Right lobe of liver (tissue), 6 donors: ENCODE results near the gene HS3ST1. TPM values are rescaled to one million over a fixed set of nuclear protein-coding genes. Genes with fewer than 3 reads are reported as not detected.

Experiments used
- ATAC-seq, 4 donors: fragments of 200-7000 bp; cut with Tn5 transposase; one replicate each; pipeline ENCODE4 v1.9.1; 2020; ENCODE audit warnings: mild to moderate bottlenecking in 4 of 4, moderate library complexity in 4 of 4
- DNase-seq, 3 donors: peaks; one replicate each; pipeline ENCODE4 v3.0.0-alpha.2; 2020
- H3K27ac ChIP-seq, 3 donors: fragments of 200-600 bp; one replicate each; pipeline ENCODE4 v1.8.0; 2022
- H3K27me3 ChIP-seq, 2 donors: fragments of 200-600 bp; one replicate each; pipeline ENCODE4 v1.8.0; 2022
- H3K36me3 ChIP-seq, 4 donors: fragments of 200-600 bp; sonication (generic) in 1 of 4; one replicate each; pipeline versions ENCODE4 v1.5.1 to v1.8.0; 2017 to 2022; ENCODE audit warnings: control low read depth in 1 of 4
- H3K4me1 ChIP-seq, 4 donors: fragments of 200-600 bp; sonication (generic) in 1 of 4; one replicate each; pipeline versions ENCODE4 v1.5.1 to v1.8.0; 2017 to 2022; ENCODE audit warnings: control low read depth in 1 of 4
- H3K4me3 ChIP-seq, 3 donors: fragments of 200-600 bp; one replicate each; pipeline ENCODE4 v1.8.0; 2022
- H3K9me3 ChIP-seq, 4 donors: fragments of 200-600 bp; sonication (generic) in 1 of 4; one replicate each; pipeline versions ENCODE4 v1.5.1 to v1.8.0; 2017 to 2022; ENCODE audit warnings: control low read depth in 1 of 4
- POLR2A ChIP-seq: fragments of 450-650 bp; IDR thresholded peaks from one replicate; pipeline ENCODE4 v1.6.1; 2017; ENCODE audit warnings: antibody characterized with exemption, mild to moderate bottlenecking
- WGBS: methylation state at CpG from one replicate; pipeline ENCODE4 v1.1.6; 2018; ENCODE audit warnings: low coverage, low lambda C conversion rate; ENCODE audit not compliant: insufficient coverage; ENCODE audit errors: missing lambda C conversion rate; 5-methylcytosine and 5-hydroxymethylcytosine counted together
- intact Hi-C, 2 donors: fragments of 100-400 bp; cut with DNase I; formaldehyde crosslinking; loops; one replicate each; pipeline versions ENCODE4 v1.11.2 to v1.14.1; 2022
- total RNA-seq, 6 experiments: library from RNA; depleted of rRNA in 2 of 6; stranded (reverse); fragments of >200 nt in 2 of 6; fragmentation: NEBNext Ultra II Directional in 3 of 6; extraction: Animal tissue kit (Norgen Biotek cat#: 25700) in 3 of 6; gene quantifications; one replicate each; pipeline versions ENCODE4 v1.1.0 to v1.2.4, GENCODE V29; 2016 to 2023
- TF ChIP-seq, protein P1 (sequence below), 4 donors: fragments of 200-600 bp in 3 of 4; fragments of 450-650 bp in 1 of 4; IDR thresholded peaks; one replicate each; pipeline versions ENCODE4 v1.5.1 to v1.8.0; 2016 to 2022; ENCODE audit warnings: antibody characterized with exemption in 4 of 4, mild to moderate bottlenecking in 2 of 4
- donor health status: DM: no; HTN: yes; CAD: no.
- donor health status: DM: no; HTN: no; CAD: no.
- donor health status: DM: no; HTN: no; CAD: no.
- donor health status: DM: no; HTN: yes; CAD: no.
- donor health status: DM: no; HTN: yes; CAD: no.

Gene HS3ST1
- total RNA-seq, 6 experiments from 2014 or later: 0.11 to 1.2 (median 0.25) TPM

DNA sequence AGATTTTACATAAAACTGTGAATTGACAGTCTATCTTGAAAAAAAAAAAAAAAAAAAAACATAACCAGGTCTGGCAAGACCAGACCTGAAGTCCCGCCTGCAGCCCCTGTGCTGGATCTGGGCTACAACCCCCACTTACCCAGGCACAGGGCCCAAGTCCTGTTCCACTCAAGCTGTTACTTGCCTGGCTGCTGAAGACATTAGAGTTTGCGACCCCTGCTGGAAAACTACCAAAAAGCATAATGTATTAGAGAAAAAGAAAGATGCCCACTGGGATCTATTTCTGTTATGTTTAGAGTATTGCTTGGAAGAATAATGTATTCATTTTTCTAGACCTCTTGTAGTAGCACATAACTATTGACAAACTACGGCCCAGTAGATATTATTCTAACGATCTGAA, 4.7 kb downstream of the HS3ST1 start:
- no peak for ATAC-seq
- intact Hi-C loops: no loop called here
- DNase-seq: no peak
- no peak overlapping the region for H3K4me3 ChIP-seq
- H3K4me1 ChIP-seq: peaks cover 0 to 5% (median 0%) of the 10 kb centered on the region in 4 donors
- WGBS: 62% methylated on average over 4 of the region's 4 CpGs
- TF ChIP-seq, protein P1, sequence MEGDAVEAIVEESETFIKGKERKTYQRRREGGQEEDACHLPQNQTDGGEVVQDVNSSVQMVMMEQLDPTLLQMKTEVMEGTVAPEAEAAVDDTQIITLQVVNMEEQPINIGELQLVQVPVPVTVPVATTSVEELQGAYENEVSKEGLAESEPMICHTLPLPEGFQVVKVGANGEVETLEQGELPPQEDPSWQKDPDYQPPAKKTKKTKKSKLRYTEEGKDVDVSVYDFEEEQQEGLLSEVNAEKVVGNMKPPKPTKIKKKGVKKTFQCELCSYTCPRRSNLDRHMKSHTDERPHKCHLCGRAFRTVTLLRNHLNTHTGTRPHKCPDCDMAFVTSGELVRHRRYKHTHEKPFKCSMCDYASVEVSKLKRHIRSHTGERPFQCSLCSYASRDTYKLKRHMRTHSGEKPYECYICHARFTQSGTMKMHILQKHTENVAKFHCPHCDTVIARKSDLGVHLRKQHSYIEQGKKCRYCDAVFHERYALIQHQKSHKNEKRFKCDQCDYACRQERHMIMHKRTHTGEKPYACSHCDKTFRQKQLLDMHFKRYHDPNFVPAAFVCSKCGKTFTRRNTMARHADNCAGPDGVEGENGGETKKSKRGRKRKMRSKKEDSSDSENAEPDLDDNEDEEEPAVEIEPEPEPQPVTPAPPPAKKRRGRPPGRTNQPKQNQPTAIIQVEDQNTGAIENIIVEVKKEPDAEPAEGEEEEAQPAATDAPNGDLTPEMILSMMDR (IDR thresholded peaks at IDR 0.05): peak in 2 of 4 donors; percentile 17
- no peak for TF ChIP-seq POLR2A
- no peaks in the 10 kb centered on the region for H3K9me3 ChIP-seq
- no peaks in the 10 kb centered on the region for H3K36me3 ChIP-seq
- no peaks in the 10 kb centered on the region for H3K27me3 ChIP-seq
- no peak overlapping the region for H3K27ac ChIP-seq

- DNase-seq (no peak), ATAC-seq (peak in 1 of 4 donors; percentile 53)
- Histone ChIP-seq H3K9me3 (no peaks in the 10 kb centered on the region), H3K4me3 (no peak overlapping the region), H3K4me1 (no peaks in the 10 kb centered on the region), H3K36me3 (no peaks in the 10 kb centered on the region), H3K27ac (no peak overlapping the region), H3K27me3 (no peaks in the 10 kb centered on the region)
- intact Hi-C loops: no loop called here
- WGBS: 34% methylated on average over 6 of the region's 6 CpGs
- TF ChIP-seq, protein P1 (IDR thresholded peaks at IDR 0.05): no peak
- no peak for TF ChIP-seq POLR2A
Measured at GRCh38 chr4:11423465-11423864, 5.2 kb downstream of the HS3ST1 start.

DNA sequence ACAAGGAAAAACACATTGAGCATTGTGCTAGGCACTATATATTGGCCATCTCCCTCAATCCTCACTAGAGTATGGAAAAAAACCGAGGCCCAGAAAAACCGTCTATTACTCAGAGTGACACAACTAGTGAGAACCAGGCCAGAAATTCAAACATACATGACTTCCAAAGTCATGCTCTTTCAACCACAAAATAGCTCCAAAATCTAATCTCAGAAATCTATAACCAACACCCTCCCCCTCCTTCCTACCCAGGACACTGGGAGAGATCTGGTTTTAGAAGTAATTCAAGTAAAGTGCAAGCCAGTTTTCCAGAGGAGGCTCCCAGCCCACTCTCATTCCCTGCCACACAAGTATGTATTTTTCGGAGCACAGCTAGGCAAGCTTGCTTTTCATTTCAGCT, 7.6 kb downstream of the HS3ST1 start:
- intact Hi-C loops: no loop called here
- DNase-seq (no peak), ATAC-seq (no peak)
- Histone ChIP-seq H3K36me3 (no peaks in the 10 kb centered on the region), H3K27ac (no peak overlapping the region), H3K4me1 (no peaks in the 10 kb centered on the region), H3K4me3 (no peak overlapping the region), H3K27me3 (no peaks in the 10 kb centered on the region), H3K9me3 (no peaks in the 10 kb centered on the region)
- 66% methylated on average over 3 of the region's 3 CpGs for WGBS
- no peak for TF ChIP-seq POLR2A

GRCh38 chr4:11420327-11420726, 8.4 kb downstream of the HS3ST1 start:
- Histone ChIP-seq H3K4me3 (no peak overlapping the region), H3K36me3 (no peaks in the 10 kb centered on the region), H3K27ac (no peak overlapping the region), H3K4me1 (no peaks in the 10 kb centered on the region), H3K27me3 (no peaks in the 10 kb centered on the region), H3K9me3 (no peaks in the 10 kb centered on the region)
- no peak for DNase-seq
- intact Hi-C loops: no loop called here
- ATAC-seq: no peak
- WGBS: 77% methylated on average over 5 of the region's 8 CpGs
- TF ChIP-seq, protein P1 (IDR thresholded peaks at IDR 0.05): no peak
- no peak for TF ChIP-seq POLR2A

- no peaks in the 10 kb centered on the region for H3K9me3 ChIP-seq
- ATAC-seq (no peak), DNase-seq (no peak)
- no peak overlapping the region for H3K4me3 ChIP-seq
- no peaks in the 10 kb centered on the region for H3K4me1 ChIP-seq
- H3K27me3 ChIP-seq: no peaks in the 10 kb centered on the region
- intact Hi-C loops: no loop called here
- H3K27ac ChIP-seq: no peak overlapping the region
- no peaks in the 10 kb centered on the region for H3K36me3 ChIP-seq
- TF ChIP-seq, protein P1 (IDR thresholded peaks at IDR 0.05): no peak
- no peak for TF ChIP-seq POLR2A
Measured at GRCh38 chr4:11418610-11419009, 10.1 kb downstream of the HS3ST1 start.
